Esophagus muscularis mucosa (tissue), 4 donors: ENCODE results near the gene EHD4.

Experiments
- EP300 ChIP-seq: sonication (generic); formaldehyde crosslinking; IDR thresholded peaks from one replicate; pipeline ENCODE4 v1.6.1; 2017; ENCODE audit warnings: antibody characterized with exemption
- POLR2AphosphoS5 ChIP-seq, 2 donors: sonication (generic); formaldehyde crosslinking; IDR thresholded peaks; one replicate each; pipeline ENCODE4 v1.6.1; 2017; ENCODE audit warnings: antibody characterized with exemption in 2 of 2
- TF ChIP-seq, protein P1 (sequence below), 3 experiments: fragments of 200-600 bp in 2 of 3; fragments of 450-650 bp in 1 of 3; sonication (generic) in 2 of 3; IDR thresholded peaks; one replicate each; pipeline ENCODE4 v1.5.1; 2017 to 2019; ENCODE audit warnings: antibody characterized with exemption in 3 of 3, mild to moderate bottlenecking in 2 of 3, moderate library complexity in 1 of 3

- TF ChIP-seq, protein P1, sequence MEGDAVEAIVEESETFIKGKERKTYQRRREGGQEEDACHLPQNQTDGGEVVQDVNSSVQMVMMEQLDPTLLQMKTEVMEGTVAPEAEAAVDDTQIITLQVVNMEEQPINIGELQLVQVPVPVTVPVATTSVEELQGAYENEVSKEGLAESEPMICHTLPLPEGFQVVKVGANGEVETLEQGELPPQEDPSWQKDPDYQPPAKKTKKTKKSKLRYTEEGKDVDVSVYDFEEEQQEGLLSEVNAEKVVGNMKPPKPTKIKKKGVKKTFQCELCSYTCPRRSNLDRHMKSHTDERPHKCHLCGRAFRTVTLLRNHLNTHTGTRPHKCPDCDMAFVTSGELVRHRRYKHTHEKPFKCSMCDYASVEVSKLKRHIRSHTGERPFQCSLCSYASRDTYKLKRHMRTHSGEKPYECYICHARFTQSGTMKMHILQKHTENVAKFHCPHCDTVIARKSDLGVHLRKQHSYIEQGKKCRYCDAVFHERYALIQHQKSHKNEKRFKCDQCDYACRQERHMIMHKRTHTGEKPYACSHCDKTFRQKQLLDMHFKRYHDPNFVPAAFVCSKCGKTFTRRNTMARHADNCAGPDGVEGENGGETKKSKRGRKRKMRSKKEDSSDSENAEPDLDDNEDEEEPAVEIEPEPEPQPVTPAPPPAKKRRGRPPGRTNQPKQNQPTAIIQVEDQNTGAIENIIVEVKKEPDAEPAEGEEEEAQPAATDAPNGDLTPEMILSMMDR (IDR thresholded peaks at IDR 0.05): no peak
- TF ChIP-seq POLR2AphosphoS5 (IDR thresholded peaks at IDR 0.05): no peak
- no peak for TF ChIP-seq EP300
Observed at GRCh38 chr15:41993472-41994170, 21.3 kb upstream of the EHD4 start.
